IPS DF 4.7 (cell line): Measurements from ENCODE around the gene GNGT2.
"Not testable (repeated sequence)": the region's sequence is repeated elsewhere in the genome, so short reads cannot be mapped to it uniquely, and the experiment has no call there.

ENCODE experiments used
- DNase-seq: peaks from one replicate; pipeline ENCODE4 v3.0.0-alpha.2; 2013; ENCODE audit warnings: low spot score; ENCODE audit errors: extremely low read depth

GNGT2 gene

GRCh38 chr17:49209061-49209571 is 1.3 kb downstream of the GNGT2 start:
- no peak for DNase-seq

DNA sequence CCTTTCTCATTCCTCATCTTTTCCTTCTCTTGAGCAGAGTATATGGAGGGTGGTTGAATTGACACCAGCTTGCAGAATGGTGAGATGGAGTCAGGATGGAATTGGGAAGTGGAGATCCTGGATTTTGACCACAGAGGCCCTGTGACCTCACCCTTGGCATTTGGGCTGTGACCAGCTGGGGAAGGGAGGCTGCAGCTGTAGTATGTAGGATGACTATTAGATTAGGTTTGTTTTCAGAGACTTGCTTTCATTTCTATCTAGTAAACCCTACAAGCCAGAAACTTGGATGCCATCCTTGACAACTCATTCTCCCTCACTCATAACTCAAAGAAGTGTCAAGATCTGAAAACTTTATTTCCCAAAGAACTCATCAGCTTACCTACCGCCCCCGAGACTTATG is 5.9 kb downstream of the GNGT2 start:
- no peak for DNase-seq

- no peak for DNase-seq
Observed at GRCh38 chr17:49203796-49204195, 6.6 kb downstream of the GNGT2 start.

GRCh38 chr17:49201481-49201927 is 8.9 kb downstream of the GNGT2 start:
- DNase-seq: no peak

DNA sequence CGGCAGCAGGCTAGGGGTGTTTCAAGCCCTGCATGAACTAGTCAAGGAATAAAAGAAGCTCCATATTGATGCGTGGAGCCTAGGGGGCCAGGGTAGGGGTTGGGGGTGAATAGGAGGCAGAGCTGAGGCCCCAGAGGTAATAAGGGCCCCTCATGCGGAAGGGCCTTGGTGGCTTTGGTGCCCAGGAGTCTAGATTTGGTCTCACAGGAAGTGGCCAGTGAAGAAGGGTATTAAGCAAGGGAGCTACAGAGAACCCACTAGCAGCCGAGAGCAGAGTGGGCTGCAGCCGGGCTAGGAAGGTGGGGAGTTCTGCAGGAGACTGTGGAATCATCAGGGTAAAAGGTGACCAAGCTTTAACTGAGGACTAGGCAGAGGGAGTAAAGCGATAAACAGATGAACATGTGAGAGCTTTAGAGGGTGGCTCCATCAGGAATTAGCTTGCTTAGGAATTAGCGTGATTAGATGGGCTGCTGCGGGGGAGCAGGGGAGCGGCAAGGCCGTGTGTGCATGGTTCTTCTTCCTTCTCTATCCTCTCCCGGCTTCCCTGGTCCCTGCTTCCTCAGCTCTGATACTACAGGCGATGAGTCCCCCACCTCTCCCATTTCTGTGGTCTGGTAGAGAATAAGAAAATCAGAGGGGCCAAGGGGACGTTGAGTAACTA is 9.8 kb downstream of the GNGT2 start:
- no peak for DNase-seq

- no peak for DNase-seq
Observed at GRCh38 chr17:49198211-49198610, 12.2 kb downstream of the GNGT2 start.

- DNase-seq: no peak
Observed at GRCh38 chr17:49197346-49197998, 12.9 kb downstream of the GNGT2 start.

- no peak for DNase-seq
Observed at GRCh38 chr17:49196520-49196919, 13.9 kb downstream of the GNGT2 start.

GRCh38 chr17:49195751-49196150 is 14.6 kb downstream of the GNGT2 start:
- DNase-seq: no peak

DNA sequence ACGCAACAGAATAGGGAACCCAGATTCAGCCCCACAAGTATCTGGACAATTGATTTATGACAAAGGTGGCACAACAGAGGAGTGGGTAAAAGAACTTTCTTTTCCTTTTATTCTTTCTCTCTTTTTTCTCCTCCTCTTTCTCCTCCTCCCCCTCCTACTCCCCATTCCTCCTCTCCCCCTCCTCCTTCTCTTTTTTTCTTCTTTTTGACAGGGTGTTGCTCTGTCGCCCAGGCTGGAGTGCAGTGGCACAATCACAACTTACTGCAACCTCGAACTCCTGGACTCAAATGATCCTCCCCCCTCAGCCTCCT is 16.1 kb downstream of the GNGT2 start:
- DNase-seq: no peak

- no peak for DNase-seq
Observed at GRCh38 chr17:49193513-49194296, 16.7 kb downstream of the GNGT2 start.

- DNase-seq: peak; percentile 58
Observed at GRCh38 chr17:49191917-49192741, 18.2 kb downstream of the GNGT2 start.

GRCh38 chr17:49191409-49191916 is 18.9 kb downstream of the GNGT2 start:
- no peak for DNase-seq

- DNase-seq: no peak
Observed at GRCh38 chr17:49190932-49191331, 19.4 kb downstream of the GNGT2 start.

DNA sequence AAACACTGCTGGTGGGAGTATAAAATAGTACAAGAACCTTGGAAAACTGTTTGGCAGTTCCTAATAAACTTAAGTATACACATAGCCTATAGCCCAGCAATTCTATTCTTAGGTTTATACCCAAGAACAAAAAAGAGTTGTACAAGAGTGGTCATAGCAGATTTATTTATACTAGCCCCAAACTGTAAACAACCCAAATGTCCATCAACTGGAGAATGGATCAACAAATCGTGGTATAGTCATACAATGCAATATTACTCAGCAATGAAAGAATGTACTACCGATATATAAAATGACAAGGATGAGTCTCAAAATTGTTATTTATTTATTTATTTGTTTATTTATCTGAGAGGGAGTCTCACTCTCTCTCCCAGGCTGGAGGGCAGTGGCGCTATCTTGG is 23.1 kb downstream of the GNGT2 start:
- no peak for DNase-seq

DNA sequence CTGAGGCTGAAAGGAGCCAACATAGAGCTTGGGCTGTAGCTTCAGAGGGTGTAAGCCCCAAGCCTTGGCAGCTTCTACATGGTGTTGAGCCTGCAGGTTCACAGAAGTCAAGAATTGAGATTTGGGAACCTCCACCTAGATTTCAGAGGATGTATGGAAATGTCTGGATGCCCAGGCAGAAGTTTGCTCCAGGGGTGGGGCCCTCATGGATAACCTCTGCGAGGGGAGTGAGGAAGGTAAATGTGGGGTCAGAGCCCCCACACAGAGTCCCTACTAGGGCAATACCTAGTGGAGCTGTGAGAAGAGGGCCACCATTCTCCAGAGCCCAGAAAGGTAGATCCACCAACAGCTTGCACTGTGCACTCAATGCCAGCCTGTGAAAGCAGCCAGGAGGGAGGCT is 25.0 kb downstream of the GNGT2 start:
- not testable (repeated sequence) for DNase-seq

DNA sequence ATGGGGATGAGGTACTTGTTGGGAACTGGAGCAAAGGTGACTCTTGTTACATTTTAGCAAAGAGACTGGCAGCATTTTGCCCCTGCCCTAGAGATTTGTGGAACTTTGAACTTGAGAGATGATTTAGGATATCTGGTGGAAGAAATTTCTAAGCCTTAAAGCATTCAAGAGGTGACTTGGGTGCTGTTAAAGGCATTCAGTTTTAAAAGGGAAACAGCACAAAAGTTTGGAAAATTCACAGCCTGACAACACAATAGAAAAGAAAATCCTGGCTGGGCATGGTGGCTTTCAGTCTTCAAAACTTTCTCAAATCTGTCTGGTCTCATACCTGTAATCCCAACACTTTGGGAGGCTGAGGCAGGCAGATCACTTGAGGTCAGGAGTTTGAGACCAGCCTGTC is 25.9 kb downstream of the GNGT2 start:
- not testable (repeated sequence) for DNase-seq

- DNase-seq: no peak
Observed at GRCh38 chr17:49183801-49184200, 26.6 kb downstream of the GNGT2 start.

DNA sequence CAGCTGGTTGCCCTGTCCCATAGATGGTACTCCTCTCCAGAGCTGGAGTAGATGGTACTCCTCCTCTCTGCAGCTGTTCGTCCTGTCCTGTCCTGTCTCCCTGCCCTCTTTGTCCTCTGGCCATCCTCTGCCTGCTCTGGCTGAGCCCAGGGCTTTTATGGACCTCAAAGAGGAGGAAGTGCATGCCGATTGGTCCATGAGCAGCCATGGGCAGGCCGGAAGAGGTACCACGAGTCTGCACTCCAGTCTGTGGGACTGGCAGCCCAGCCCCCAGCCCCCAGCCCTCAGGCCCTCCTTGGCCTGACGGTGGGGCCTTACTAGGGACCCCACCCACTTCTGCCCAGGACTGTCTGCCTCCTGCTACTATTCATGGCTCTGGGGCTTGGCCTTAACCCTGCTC is 27.0 kb downstream of the GNGT2 start:
- no peak for DNase-seq

GRCh38 chr17:49180998-49181635 is 29.3 kb downstream of the GNGT2 start:
- DNase-seq: no peak

DNA sequence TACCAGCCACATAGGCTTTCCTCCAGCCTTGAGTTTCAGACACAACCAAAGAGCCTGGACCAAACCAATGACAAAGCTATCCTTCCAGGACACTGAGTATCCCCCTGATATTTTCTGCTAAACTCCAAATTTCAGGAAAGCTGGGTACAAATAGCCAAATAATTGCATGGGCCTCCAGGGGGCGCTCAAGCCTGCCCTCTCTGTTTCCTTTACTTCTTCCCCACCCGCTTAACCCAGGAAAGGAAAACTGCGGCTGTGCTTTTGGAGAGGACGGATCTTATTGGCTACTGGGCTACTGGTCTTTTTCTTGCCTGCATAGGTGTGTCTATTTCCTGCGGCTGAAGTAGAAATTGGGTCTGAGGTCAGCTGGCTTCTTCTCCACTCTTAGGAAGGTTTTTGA is 30.1 kb downstream of the GNGT2 start:
- DNase-seq: no peak
